Activated CD8-positive, alpha-beta memory T cell treated with anti-CD3 and anti-CD28 coated beads, Interleukin-2, amount 50 U/mL, for 1 hour (primary cell): Measurements from ENCODE around the gene CASP7.

Experiments used
- DNase-seq: peaks from one replicate; pipeline ENCODE4 v3.0.0-alpha.2; 2020; ENCODE audit errors: extremely low read depth

CASP7 gene

GRCh38 chr10:113712755-113713639 is 33.3 kb downstream of the CASP7 start:
- no peak for DNase-seq

GRCh38 chr10:113713640-113713982 is 33.9 kb downstream of the CASP7 start:
- no peak for DNase-seq

GRCh38 chr10:113716109-113716910 is 36.6 kb downstream of the CASP7 start:
- no peak for DNase-seq

GRCh38 chr10:113718969-113719822 is 39.5 kb downstream of the CASP7 start:
- no peak for DNase-seq

- DNase-seq: no peak
Measured at GRCh38 chr10:113720386-113720785, 40.7 kb downstream of the CASP7 start.

GRCh38 chr10:113732160-113732881 is 52.6 kb downstream of the CASP7 start:
- DNase-seq: no peak

- DNase-seq: no peak
Measured at GRCh38 chr10:113732966-113733365, 53.3 kb downstream of the CASP7 start.

- no peak for DNase-seq
Measured at GRCh38 chr10:113733635-113734034, 53.9 kb downstream of the CASP7 start.

- no peak for DNase-seq
Measured at GRCh38 chr10:113735913-113736312, 56.2 kb downstream of the CASP7 start.

GRCh38 chr10:113736576-113736975 is 56.9 kb downstream of the CASP7 start:
- no peak for DNase-seq

GRCh38 chr10:113739031-113739430 is 59.3 kb downstream of the CASP7 start:
- DNase-seq: no peak

GRCh38 chr10:113739577-113739976 is 59.9 kb downstream of the CASP7 start:
- no peak for DNase-seq

- no peak for DNase-seq
Measured at GRCh38 chr10:113740850-113741249, 61.1 kb downstream of the CASP7 start.

GRCh38 chr10:113742466-113742865 is 62.8 kb downstream of the CASP7 start:
- DNase-seq: no peak

- DNase-seq: no peak
Measured at GRCh38 chr10:113743594-113743993, 63.9 kb downstream of the CASP7 start.

- DNase-seq: no peak
Measured at GRCh38 chr10:113745374-113745773, 65.7 kb downstream of the CASP7 start.

GRCh38 chr10:113746217-113746957 is 66.7 kb downstream of the CASP7 start:
- no peak for DNase-seq

GRCh38 chr10:113751181-113751732 is 71.5 kb downstream of the CASP7 start, which contains the start of gene PLEKHS1:
Gene PLEKHS1, plus strand, starts transcription at chr10:113751682. Its CDS starts 3,596 bp downstream, at chr10:113755278.
- no peak for DNase-seq

- no peak for DNase-seq
Measured at GRCh38 chr10:113752553-113752952, 72.8 kb downstream of the CASP7 start.

GRCh38 chr10:113753020-113753692 is 73.4 kb downstream of the CASP7 start:
- no peak for DNase-seq
